GM19239 (cell line): ENCODE results near the gene STAT5A.
"Not testable (repeated sequence)": the region's sequence is repeated elsewhere in the genome, so short reads cannot be mapped to it uniquely, and the experiment has no call there.

Experiments used
- DNase-seq: peaks from one replicate; pipeline ENCODE4 v3.0.0; 2011; ENCODE audit warnings: low spot score; ENCODE audit not compliant: insufficient read length
- FAIRE-seq: peaks from 2 replicates; lab custom pipeline; 2011; peaks lifted over from hg19 to GRCh38; lab: Jason Lieb, UNC

STAT5A gene

GRCh38 chr17:42287977-42288802, at the start of gene STAT5A:
Gene STAT5A, plus strand, starts transcription at chr17:42288498. Its CDS starts 914 bp downstream, at chr17:42289412.
- peak; percentile 80 for FAIRE-seq
- DNase-seq = peak; percentile 76

- not testable (repeated sequence) for DNase-seq, FAIRE-seq
Observed at GRCh38 chr17:42239576-42239975, 48.7 kb upstream of the STAT5A start.

GRCh38 chr17:42240201-42240600, 48.1 kb upstream of the STAT5A start:
- DNase-seq (no peak), FAIRE-seq (no peak)

GRCh38 chr17:42240863-42241262, 47.4 kb upstream of the STAT5A start:
- DNase-seq, FAIRE-seq: not testable (repeated sequence)

- no peak for FAIRE-seq
- no peak for DNase-seq
Observed at GRCh38 chr17:42241871-42242270, 46.4 kb upstream of the STAT5A start.

GRCh38 chr17:42243493-42243982, 44.8 kb upstream of the STAT5A start:
- DNase-seq (no peak), FAIRE-seq (no peak)

GRCh38 chr17:42244116-42244515, 44.2 kb upstream of the STAT5A start:
- FAIRE-seq, DNase-seq: not testable (repeated sequence)

- FAIRE-seq, DNase-seq: not testable (repeated sequence)
Observed at GRCh38 chr17:42245183-42245582, 43.1 kb upstream of the STAT5A start.

- no peak for FAIRE-seq
Observed at GRCh38 chr17:42246515-42246914, 41.8 kb upstream of the STAT5A start.

GRCh38 chr17:42247734-42248133, 40.6 kb upstream of the STAT5A start:
- DNase-seq (no peak), FAIRE-seq (no peak)

More at GRCh38 chr17:42246515-42246914, 41.8 kb upstream of the STAT5A start:
- DNase-seq = no peak

GRCh38 chr17:42248351-42249179, 39.7 kb upstream of the STAT5A start:
- peak; percentile 97 for FAIRE-seq
- DNase-seq = peak; percentile 70

- FAIRE-seq = no peak
- no peak for DNase-seq
Observed at GRCh38 chr17:42249681-42250446, 38.4 kb upstream of the STAT5A start.

- FAIRE-seq (peak; percentile 26), DNase-seq (no peak)
Observed at GRCh38 chr17:42251115-42251514, 37.2 kb upstream of the STAT5A start.

GRCh38 chr17:42252597-42253550, 35.4 kb upstream of the STAT5A start:
- FAIRE-seq (no peak), DNase-seq (no peak)

GRCh38 chr17:42253578-42253977, 34.7 kb upstream of the STAT5A start:
- no peak for FAIRE-seq
- no peak for DNase-seq

GRCh38 chr17:42255445-42255844, 32.9 kb upstream of the STAT5A start:
- DNase-seq (no peak), FAIRE-seq (no peak)

- FAIRE-seq (peak; percentile 40), DNase-seq (no peak)
Observed at GRCh38 chr17:42260318-42260717, 28.0 kb upstream of the STAT5A start.

- FAIRE-seq, DNase-seq: not testable (repeated sequence)
Observed at GRCh38 chr17:42264366-42264765, 23.9 kb upstream of the STAT5A start.

GRCh38 chr17:42266462-42266861, 21.8 kb upstream of the STAT5A start:
- FAIRE-seq (no peak), DNase-seq (no peak)
